ENCODE results near the gene RTBDN.
"Not testable (repeated sequence)": the region's sequence is repeated elsewhere in the genome, so short reads cannot be mapped to it uniquely, and the experiment has no call there.

The RTBDN gene

DNA sequence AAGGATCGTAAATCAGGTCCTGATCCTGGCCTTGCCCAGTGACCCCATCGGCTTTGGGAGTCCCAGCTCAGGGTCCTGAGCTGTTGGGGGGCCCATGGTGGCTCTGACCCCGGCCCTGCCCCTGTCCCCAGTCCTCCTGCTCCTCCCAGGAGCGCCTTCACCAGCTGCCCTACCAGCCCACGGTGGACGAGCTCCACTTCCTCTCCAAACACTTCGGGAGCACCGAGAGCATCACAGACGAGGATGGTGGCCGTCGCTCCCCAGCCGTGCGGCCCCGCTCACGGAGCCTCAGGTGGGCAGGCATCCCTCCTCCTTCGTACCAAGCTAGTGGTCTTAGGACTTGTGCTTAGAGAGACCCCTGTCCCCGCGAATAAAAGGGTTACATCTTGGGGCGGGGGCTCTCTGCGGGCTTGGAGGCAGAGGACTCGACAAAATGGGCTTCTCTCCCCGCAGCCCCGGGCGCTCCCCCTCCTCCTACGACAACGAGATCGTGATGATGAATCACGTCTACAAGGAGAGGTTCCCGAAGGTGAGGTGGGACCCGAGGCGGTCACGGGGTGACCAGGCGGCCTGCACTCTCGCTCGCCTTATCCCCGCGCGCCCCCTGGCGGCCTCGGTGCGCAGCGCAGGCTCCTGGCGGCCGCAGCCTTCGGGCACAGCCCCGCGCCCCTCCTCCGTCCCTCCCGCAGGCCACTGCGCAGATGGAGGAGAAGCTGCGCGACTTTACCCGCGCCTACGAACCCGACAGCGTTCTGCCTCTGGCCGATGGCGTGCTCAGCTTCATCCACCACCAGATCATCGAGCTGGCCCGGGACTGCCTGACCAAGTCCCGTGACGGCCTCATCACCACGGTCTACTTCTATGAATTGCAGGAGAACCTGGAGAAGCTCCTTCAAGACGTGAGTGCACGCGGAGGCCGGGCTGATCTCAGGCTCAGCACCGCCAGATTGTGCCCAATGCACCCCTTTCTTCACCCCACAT is 13.1 kb upstream of the RTBDN start:
- DNase-seq = peak; percentile 24 to 68

DNA sequence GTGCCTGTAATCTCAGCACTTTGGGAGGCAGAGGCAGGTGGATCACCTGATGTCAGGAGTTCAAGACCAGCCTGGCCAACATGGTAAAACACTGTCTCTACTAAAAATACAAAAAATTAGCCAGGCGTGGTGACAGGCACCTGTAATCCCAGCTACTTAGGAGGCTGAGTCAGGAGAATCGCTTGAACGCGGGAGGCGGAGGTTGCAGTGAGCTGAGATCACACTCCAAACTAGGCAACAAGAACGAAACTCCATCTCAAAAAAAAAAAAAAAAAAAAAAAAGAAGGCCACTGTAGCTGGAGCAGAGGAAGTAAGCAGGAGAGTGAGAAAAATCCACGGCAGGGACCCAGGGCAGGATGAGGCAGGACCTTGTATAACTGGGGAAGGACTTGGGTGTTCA is 12.2 kb upstream of the RTBDN start:
- DNase-seq = not testable (repeated sequence)

DNA sequence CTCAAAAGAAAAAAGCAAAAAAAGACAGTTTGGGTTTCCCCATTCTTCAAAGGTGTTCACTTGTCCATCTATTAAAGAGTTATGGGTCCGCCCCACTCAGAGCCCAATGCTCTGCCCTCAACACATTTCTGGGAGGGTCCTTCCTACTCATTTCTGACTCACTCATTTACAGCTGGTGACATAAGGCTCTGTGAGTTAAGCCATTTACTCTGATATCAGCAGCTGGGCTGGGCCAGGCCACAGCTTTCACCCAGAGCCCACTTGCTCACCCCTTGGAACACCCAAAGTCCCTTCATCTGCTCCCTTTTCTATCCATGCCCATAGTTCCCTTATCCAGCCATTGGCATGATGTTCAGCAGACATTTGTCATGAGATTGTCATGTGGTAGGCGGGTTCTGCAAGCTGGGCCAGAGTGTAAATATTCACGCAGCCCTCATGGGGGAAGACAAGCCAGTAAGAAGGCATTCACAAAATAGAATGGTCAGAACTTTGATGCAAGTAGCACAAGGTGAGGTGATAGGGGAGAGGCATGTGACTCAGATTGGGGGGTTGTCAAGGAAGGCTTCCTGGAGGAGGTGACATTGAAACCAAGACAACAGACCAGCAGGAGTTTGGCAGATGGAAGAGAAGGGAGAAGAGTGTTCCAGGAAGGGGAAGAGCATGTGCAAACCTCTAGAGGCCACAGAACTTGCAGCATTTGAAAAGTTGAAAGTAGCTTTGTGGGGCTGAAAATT is 9.8 kb upstream of the RTBDN start:
- no peak for DNase-seq

- no peak for DNase-seq
Observed at GRCh38 chr19:12843328-12843727, 8.9 kb upstream of the RTBDN start.

DNA sequence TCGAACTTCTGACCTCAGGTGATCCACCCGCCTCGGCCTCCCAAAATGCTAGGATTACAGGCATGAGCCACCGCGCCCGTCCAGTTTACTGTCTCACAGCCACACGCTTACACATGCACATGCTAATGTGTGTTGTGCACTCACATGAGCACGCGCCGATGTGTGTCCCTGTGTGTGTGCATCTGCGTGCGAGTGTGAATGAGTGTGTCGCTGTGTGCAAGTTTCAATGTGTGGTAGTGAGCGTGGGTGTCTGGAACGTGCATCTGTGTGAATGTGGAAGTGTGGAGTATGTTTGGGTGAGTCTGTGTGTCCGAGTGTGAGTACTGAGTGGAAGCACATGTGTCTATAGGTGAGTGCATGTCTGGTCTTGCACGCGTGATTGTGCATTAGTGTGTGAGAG is 8.1 kb upstream of the RTBDN start:
- DNase-seq = no peak

GRCh38 chr19:12841094-12841493 is 6.7 kb upstream of the RTBDN start:
- no peak for DNase-seq

- DNase-seq = peak in 1 of 2 donors; percentile 23
Observed at GRCh38 chr19:12840091-12841079, 6.0 kb upstream of the RTBDN start.

DNA sequence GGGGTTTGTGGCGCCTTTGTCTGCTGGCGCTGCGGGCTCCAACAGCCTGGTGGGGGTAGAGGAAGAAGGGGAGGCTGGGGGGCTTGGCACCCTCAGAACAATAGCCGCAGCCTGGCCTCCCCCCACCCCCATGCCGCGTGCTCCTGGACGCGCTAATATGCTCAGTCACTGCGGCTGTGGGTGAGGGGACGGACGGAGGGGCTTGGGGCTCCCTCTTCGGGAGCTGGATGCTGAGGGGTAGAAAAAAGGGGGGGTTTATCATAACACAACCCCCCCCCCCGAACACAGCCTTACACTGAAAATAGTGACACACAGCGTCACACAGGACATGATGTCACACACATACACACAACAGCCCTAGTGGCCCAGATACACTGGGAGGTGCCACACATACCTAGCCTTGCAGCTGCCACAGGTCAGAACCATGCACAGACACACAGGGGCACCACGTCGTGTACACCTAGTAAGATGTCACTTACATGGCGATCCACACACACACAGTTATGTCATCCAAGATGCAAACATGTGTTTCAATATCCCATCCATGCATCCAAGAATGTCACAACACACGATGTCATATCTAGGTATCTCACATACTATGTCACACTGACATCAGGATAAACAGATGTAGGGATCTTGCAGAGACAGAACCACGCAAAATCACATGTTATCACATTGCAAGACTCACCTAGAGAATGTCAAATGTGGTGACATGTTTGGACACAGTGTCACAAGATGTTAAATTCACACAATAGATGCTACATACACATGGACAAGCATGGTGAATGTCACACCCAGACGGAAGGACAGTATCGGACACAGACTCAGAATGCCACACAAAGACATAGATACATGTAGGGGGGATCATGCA is 4.7 kb upstream of the RTBDN start:
- DNase-seq = no peak

GRCh38 chr19:12838182-12838885 is 4.0 kb upstream of the RTBDN start, which contains the start of gene MAST1:
MAST1 (plus strand) TSS chr19:12838515; CDS start chr19:12838573, 58 bp downstream.
- DNase-seq = no peak

- no peak for DNase-seq
Observed at GRCh38 chr19:12837225-12837624, 2.8 kb upstream of the RTBDN start.

- DNase-seq = no peak
Observed at GRCh38 chr19:12836529-12836863, 2.1 kb upstream of the RTBDN start.

DNA sequence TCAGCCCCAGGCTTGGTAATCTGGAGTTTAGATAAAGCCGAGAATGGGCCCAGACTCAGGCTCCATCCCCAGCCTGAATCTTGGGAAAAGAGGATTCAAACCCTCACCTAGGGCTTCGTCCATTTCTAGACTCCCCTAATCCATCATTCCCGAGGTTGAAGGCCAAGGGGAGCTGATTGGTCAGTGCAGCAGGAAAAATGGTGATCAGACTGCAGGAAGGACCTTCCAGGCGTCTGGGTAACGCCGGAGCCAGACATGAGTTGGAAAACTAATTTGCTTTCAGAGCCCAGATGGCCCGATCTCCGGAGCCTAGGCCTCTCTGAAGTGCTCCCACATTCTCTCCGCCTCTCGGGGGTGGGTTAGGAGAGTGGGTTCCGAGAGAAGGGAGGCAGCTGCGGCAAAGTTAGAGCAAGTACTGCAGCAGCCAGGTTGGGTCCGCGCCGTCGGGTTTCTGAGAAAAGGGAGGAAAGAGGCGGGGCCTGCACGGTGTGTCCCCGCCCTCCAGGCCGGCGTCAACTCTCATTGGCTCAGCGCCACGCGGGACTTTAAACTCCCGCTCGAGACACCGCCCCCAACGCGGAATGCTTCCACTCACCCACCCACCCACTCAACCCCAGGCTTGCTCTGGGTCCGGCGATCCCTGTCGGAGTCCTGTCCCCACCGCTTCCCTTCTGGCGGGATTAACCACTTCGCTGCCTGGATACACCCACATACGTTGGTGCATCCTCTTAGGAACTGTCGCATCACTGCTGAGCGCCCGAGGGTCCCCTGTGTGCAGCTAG is 788 bp upstream of the RTBDN start:
- no peak for DNase-seq

DNA sequence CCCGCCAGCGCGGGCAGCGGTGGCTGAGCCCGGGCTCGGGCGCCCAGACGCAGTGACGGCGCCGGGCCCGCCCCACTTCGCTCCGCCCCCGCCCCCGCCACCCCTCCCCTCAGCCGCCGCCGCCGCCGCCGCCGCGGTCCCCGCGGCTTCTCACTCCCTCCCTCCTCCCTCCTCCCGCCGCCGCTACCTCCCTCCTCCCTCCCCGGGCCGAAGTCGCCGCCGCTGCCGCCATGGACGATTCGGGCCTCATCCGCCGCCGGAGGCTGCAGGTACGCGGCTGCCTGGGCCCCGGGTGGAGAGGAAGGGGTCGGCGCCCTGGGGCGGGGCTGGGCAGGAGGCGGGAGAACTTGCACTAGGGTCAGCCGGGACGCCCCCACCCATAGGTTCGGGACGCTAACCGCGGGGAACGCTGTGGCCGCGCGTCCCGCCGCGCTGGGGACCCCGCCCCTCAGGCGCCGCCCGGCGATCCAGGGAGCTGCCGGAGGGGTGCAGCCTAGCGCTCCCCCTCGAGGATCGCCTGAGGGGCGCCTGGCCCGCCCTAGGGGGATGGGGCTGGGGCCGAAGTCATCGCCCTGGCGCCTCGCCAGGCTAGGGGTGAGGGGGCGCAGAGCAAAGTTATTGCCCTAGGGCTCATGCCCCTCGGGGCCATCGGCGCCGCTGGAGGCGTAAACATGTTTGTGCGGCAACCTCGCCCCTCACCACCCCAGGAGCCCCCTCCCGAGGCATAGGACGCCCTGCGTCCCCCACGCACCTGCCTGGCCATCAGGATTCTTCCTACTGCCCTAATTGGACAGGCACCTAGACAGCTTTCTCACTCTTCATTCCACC is 427 bp downstream of the RTBDN start:
- no peak for DNase-seq

DNA sequence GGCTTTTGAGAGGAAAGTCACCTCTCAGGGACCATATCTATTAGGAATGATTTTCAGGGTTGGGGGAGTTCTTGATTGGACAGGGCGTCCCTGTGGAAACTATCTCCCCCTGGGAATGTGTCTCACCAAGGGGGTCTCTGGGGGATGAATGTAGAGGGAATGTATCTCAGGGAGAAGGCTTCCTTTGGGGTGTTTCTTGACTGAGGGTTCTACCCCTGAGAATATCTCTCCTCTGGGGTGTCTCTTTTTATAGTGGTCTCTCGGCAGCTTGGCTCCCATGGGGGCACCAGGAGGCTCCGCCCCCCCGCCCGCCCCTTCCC is 1.0 kb downstream of the RTBDN start:
- no peak for DNase-seq

- peak in 1 of 2 donors; percentile 26 for DNase-seq
Observed at GRCh38 chr19:12828494-12828893, 5.9 kb downstream of the RTBDN start.

DNA sequence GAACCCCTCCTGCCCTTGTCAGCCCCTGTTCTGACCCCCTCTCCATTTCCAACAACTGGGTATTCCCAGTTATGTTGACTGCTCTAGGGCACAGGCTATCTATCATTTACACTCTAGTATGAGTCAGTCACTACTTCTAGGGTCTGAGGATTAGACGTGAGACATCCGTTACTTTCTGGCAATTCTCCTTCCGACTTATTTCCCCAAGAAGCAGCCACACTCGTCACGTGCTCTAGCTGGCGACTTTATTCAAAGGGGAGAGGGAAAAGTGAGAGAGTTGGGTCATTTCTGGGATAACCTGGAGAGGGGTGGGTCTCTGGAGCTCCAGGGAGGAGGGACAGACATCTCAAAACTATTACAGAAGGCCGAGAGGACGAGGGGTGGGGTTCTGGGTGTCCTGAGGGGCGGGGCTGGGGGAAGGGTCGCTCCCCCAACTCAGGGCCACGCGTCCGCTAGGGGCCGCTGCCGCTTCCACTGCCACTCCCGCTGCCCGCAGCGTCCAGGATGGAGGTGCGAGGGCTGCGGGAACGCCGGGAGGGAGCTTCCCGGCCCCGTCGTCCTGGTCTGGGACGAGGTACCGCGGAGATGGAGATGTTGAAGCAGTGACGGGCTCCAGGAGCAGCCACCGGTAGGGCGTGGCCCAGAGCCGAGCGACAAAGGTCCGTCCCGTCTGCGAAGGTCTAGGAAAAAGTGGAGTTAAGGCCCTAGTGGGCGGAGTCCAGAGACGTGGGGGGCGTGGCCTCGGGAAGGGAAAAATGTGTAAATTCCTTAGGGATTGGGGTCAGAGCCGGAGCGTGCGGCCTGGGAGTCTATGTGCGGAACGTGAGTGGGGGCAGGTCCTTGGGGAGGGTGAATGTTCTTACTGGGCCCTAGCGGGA is 8.9 kb downstream of the RTBDN start:
- peak in 1 of 2 donors; percentile 35 for DNase-seq

GRCh38 chr19:12821761-12822160 is 12.6 kb downstream of the RTBDN start:
- no peak for DNase-seq

DNA sequence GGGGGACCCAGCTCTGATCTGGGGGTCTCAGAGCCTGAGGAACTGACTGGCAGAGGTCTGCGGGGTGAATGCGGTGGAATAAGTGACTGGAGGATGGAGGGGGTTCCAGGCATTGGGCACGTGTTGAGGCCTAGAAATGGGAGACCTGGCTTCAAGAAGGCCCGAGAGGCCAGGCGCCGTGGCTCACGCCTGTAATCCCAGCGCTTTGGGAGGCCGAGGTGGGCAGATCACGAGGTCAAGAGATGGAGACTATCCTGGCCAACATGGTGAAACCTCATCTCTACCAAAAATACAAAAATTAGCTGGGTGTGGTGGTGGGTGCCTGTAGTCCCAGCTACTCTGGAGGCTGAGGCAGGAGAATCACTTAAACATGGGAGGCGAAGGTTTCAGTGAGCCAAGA is 16.6 kb downstream of the RTBDN start:
- not testable (repeated sequence) for DNase-seq

Measured in bone marrow (tissue), 2 donors.